ENCODE measurements around the gene SHANK1.

The SHANK1 gene

GRCh38 chr19:50693064-50693975, 26.3 kb downstream of the SHANK1 start:
- ChIA-PET POLR2A (no interaction called here), CTCF (interaction anchor here (1.4 kb wide), 1 partner anchor 23 kb away, joined by 6 read pairs; no protein-coding TSS in a partner anchor)
- no peak overlapping the region for H3K4me3 ChIP-seq (ENCODE audit: low read depth, low read length)
- no peak for DNase-seq (ENCODE audit: low read depth, low spot score)
- no peak for TF ChIP-seq CTCF (IDR thresholded peaks at IDR 0.05; ENCODE audit: insufficient read depth, low read length, missing control alignments)

GRCh38 chr19:50690439-50690838, 29.2 kb downstream of the SHANK1 start:
- H3K4me3 ChIP-seq (ENCODE audit: low read depth, low read length), result no peak overlapping the region
- CTCF ChIA-PET, result interaction anchor here (0.7 to 2.2 kb wide), 3 partner anchors 21 to 333 kb away, joined by 3 to 9 read pairs (median 4); no protein-coding TSS in a partner anchor
- TF ChIP-seq CTCF (IDR thresholded peaks at IDR 0.05; ENCODE audit: insufficient read depth, low read length, missing control alignments), result no peak
- POLR2A ChIA-PET, result interaction anchor here (1.0 kb wide), 1 partner anchor 9 kb away, joined by 3 read pairs; no protein-coding TSS in a partner anchor
- no peak for DNase-seq (ENCODE audit: low read depth, low spot score)

GRCh38 chr19:50688766-50689165, 30.8 kb downstream of the SHANK1 start:
- DNase-seq (ENCODE audit: low read depth, low spot score), result no peak
- TF ChIP-seq CTCF (IDR thresholded peaks at IDR 0.05; ENCODE audit: insufficient read depth, low read length, missing control alignments), result no peak
- ChIA-PET POLR2A (no interaction called here), CTCF (no interaction called here)
- no peak overlapping the region for H3K4me3 ChIP-seq (ENCODE audit: low read depth, low read length)

- ChIA-PET POLR2A (no interaction called here), CTCF (interaction anchor here (1.0 to 2.5 kb wide), 2 partner anchors 17 to 18 kb away, joined by 3 to 7 read pairs; no protein-coding TSS in a partner anchor)
These were observed 33.1 kb downstream of the SHANK1 start for GRCh38 chr19:50686310-50687032.

GRCh38 chr19:50679177-50680125, 40.2 kb downstream of the SHANK1 start:
- no peak for TF ChIP-seq CTCF (IDR thresholded peaks at IDR 0.05; ENCODE audit: insufficient read depth, low read length, missing control alignments)
- ChIA-PET POLR2A (no interaction called here), CTCF (interaction anchor here (1.0 kb wide), 1 partner anchor 10 kb away, joined by 8 read pairs; no protein-coding TSS in a partner anchor)
- H3K4me3 ChIP-seq (ENCODE audit: low read depth, low read length), result no peak overlapping the region
- no peak for DNase-seq (ENCODE audit: low read depth, low spot score)

More at GRCh38 chr19:50686310-50687032, 33.1 kb downstream of the SHANK1 start:
- H3K4me3 ChIP-seq (ENCODE audit: low read depth, low read length), result no peak overlapping the region
- TF ChIP-seq CTCF (IDR thresholded peaks at IDR 0.05; ENCODE audit: insufficient read depth, low read length, missing control alignments), result no peak
- DNase-seq (ENCODE audit: low read depth, low spot score), result no peak

Measured in AG04449 (cell line).